Midbrain (tissue), 1 donor: ENCODE measurements around the gene TBC1D13.
A peak's percentile ranks its signal among the peaks of the same experiment; 100 is the strongest.
"Not testable (repeated sequence)": the region's sequence is repeated elsewhere in the genome, so short reads cannot be mapped to it uniquely, and the experiment has no call there.

Source experiments
- DNase-seq: peaks from one replicate; lab custom pipeline; 2025; lab: John Stamatoyannopoulos, UW

The TBC1D13 gene, protein sequence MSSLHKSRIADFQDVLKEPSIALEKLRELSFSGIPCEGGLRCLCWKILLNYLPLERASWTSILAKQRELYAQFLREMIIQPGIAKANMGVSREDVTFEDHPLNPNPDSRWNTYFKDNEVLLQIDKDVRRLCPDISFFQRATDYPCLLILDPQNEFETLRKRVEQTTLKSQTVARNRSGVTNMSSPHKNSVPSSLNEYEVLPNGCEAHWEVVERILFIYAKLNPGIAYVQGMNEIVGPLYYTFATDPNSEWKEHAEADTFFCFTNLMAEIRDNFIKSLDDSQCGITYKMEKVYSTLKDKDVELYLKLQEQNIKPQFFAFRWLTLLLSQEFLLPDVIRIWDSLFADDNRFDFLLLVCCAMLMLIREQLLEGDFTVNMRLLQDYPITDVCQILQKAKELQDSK

DNA sequence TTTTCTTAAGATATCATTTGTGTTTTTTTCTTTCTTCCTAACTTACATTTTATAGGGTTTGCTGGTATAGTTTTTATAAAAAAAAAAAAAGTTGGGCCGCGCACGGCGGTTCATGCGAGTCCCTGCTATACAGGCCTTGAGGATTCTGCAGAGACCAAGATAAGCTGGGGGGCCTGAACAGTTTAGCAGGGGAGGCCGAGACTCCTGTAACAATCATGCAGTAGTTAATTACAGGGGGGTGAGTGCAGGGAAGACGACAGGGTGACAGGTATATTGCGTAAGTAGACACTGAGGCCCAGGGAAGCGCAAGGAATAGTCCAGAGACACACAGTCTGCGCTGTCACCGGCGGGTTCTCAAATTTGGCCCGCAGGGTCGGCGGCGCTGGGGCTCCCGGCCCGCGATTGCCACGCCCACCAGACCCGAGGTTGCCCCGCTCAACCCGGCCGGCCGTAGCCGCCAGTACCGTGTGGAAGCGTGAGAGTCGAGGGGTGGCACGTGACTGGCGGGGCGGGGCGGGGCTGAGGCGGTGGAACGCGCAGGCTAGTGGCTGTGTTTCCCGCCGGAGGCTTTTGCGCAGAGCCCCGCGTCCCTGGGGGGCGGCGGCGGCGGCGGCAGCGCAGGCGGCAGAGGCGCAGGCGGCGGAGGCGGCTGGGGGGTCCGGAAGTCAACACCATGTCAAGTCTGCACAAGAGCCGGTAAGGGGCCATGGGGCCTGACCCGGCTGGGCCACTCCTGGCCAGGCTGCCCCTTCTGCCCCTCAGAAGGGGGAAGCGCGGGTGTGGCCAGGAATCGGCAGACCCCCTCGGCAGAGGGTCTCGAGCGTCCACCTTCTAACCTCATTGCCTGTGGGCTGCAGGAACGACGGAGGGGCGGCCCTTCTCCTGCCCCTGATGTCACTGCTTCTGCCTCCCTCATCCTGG, at the start of gene TBC1D13:
TBC1D13 (plus strand) TSS at position 573 of the 921 bp plus-strand sequence; CDS start at position 674, 101 bp downstream.
- peak; percentile 90 for DNase-seq

DNA sequence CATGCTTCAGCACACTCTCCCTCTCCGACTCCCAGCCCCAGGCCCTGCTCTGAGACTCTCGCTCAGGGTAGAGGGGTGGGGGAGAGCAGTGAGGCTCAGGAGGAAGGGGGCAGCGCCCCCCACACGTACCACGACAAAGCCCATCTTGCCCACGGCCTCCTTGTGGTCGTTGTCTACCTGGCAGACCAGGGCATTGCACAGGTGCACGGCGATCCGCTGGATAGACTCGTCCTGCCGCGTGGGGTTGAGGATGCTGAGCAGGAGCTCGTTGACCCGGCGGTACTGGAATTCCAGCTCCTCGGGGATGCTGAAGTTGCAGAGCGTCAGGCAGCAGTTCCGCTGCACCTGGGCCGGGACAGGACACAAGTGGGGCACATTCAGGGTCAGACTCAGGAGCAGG, 44.7 kb upstream of the TBC1D13 start:
- no peak for DNase-seq

- DNase-seq, result no peak
Measured at GRCh38 chr9:128743421-128743820, 43.6 kb upstream of the TBC1D13 start.

DNA sequence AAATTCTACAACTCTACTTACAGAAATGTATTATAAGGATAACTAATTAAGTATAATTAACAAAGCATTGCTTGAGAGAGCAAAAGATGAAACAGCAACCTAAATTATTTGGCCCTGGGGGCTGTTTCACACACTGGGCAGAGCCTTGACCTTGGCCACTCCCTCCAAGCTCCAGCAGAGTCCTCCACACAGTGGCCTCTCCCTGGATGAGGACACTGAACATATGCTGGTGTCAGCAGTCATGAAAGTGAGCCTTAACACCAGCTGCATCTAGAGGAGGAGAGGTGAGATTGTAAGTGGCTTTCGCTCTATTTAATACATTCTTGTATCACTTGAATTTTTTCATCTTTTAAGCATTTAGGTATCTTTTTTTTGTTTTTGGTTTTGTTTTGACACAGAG, 39.8 kb upstream of the TBC1D13 start:
- no peak for DNase-seq

DNA sequence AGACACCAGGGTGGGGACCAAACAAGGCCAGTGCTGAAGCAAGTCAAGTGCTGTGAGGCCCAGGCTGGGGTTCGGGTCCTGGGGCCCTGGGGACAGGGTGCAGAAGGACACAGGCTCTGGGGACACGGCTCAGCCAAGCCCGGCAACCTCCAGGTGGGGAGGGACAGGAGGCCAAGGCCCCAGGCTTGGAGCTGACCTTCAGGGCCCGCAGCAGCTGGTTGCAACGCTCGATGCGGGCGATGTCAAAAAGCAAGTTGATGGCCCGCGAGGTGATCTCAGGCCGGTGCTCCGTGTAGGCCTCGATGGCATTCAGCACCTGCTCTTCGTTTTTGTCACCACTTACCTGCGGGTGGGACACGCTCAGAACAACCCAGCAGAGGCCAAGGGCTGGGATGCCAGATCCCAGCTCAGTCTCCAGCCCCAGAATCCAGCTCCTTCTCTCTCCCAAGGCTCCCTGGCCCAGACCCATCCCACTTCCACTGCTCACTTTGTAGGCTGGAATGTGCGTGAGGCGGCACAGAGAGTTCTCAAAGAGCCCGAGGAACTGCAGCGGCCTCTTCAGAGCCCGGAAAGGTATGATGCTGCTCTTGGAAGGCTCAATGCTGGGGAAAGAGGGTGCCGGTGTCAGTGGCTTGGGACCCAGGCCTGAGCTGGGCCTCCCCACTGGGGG, 36.0 kb upstream of the TBC1D13 start:
- DNase-seq, result no peak

DNA sequence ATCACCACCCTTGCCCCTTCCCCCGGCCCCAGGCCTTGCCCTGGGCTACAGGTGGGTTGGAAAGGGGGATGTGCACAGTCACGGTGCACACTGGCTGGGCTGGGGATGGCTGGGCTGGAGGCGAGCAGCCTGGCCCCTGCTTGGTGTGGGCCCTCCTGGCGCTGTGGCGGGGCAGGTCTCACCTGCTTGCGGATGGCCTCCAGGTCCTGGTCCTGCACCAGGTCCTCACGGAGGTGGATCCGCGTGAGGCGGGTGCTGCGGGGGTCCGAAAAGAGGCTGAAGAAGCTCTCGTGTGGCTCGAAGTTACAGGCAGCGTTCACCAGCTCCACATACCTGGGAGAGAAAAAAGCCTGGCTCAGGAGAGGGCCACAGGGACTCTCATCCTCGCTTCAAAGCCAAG, 33.4 kb upstream of the TBC1D13 start:
- DNase-seq, result no peak

- DNase-seq, result no peak
Measured at GRCh38 chr9:128757602-128758001, 29.5 kb upstream of the TBC1D13 start.

GRCh38 chr9:128762671-128763449, 24.2 kb upstream of the TBC1D13 start:
- no peak for DNase-seq

DNA sequence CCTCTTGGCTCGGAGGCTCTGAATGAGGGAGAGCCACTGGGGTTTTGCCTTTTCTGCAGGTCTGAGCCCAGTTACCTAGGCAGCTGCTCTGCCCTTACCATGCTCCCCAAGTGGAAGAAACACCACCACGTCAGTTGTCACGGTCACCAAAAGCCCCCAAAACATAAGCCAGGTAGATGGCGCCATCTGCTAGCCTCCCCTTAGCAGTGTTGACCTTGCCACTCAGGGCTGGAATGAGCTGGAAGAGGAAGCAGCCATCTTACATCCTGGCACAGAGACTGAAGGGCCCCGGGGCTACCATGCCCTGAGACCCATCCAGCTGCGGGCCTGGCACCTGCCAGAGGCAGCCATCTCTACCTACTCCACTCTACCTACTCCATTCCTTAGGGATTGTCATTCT, 22.7 kb upstream of the TBC1D13 start:
- DNase-seq, result no peak

DNA sequence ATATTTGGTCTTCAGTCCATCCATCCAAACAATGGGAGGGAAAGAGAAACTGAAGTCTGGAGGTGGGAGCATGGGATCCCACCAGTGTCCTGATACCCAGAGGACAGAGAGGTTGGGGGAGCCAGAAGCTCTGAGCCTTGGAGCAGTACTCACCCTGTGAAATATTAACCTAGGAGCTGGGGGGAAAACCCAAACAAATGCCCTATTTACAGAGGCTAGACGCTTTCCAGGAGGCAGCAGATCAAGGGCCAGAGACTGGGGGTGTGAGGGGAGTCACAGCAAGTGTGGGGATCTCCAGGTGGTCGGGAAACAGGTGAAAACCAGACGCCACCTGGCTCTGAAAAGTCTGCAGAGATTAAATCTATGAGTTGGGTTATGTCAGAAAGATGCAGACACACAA, 21.6 kb upstream of the TBC1D13 start:
- no peak for DNase-seq

DNA sequence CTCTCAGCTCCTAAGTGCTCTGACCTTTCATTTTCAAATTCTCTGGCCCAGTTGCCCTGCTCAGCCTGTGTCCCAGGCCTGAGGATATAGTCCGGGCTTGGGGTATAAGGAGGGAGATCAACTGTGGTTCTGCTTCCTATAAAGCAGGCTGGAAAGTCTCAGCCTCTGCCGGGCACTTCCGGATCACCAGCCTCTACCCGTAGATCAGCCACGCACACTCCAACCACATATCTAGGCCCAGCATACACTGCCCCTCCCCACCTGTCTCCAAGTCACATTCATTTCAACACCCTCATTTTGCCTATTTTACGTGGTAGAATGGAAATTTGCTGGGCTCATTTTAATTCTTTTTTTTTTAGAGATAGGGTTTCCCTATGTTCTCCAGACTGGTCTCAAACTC, 18.4 kb upstream of the TBC1D13 start:
- no peak for DNase-seq

GRCh38 chr9:128770286-128771030, 16.6 kb upstream of the TBC1D13 start:
- no peak for DNase-seq

DNA sequence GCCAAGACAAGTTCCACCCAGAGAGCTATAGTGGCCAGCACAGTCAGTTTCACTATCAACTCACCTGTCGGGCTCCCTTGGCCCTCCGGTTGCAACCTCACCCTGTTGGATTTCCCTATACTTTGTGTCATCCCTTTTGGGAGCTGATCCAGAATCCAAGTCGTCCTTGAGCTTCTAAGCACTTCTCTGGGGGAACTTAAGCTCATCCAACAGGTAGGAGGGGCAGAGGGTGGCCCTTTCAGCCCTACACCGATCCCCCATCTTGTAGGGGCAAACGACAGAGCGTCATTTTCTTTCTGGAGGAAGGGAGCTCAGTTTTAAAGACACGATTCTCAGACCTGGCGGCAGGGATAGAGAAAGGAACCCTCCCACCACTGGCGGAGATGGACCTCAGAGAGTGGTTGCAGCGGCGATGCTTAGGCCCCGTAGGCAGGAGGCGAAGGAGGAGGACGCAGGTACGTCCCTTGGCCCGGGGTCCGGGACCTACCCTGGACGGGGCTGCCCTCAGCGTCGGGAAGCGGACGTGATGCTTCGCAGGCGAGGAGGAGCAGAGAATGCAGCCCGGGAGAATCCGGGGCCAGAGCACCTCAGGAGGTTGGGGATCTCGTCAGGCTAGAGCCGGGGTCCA, 15.8 kb upstream of the TBC1D13 start:
- DNase-seq, result no peak

DNA sequence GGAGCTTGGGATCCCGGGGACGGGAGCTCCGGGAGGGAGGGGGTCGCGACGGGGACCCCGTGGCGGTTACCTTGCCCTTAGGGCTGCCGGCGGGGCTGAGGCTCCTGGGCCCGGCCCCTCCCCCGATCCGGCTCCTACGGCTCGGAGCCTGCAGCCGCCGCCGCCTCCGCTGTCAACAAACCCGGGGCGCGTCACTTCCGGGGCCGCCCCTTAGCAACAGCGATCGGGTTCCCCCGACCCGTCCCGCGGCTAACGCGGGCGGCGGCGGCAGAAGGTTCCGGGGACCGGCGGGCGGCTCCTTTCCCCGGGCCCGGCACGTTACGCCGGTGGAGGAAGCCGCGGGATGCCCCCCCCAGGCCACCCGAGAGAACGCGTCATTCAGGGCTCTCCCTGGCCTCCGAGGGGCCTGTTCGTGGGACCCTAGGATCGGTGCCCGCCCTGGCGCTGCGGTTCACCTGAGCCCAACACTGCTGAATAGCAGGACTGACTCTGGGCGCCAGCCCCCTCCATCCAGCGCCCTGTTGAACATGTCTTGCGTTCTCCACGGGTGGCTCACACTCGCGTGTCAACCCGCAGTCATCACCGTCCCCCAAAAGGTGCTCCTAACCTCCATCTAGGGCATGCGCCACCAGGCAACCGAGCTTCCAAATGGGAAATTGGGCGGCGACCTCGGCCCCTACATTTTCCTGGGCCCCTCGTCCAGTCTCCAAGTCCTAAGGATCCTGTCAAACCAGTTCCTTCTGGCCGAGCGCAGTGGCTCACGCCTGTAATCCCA, 15.1 kb upstream of the TBC1D13 start, which contains the start of gene ZER1:
ZER1 (minus strand) TSS at position 183 of the 775 bp plus-strand sequence. CDS start 16,362 bp downstream, outside the sequence.
- DNase-seq, result peak; percentile 95

GRCh38 chr9:128773049-128773448, 14.0 kb upstream of the TBC1D13 start:
- no peak for DNase-seq

GRCh38 chr9:128774804-128775203, 12.2 kb upstream of the TBC1D13 start:
- DNase-seq, result no peak

DNA sequence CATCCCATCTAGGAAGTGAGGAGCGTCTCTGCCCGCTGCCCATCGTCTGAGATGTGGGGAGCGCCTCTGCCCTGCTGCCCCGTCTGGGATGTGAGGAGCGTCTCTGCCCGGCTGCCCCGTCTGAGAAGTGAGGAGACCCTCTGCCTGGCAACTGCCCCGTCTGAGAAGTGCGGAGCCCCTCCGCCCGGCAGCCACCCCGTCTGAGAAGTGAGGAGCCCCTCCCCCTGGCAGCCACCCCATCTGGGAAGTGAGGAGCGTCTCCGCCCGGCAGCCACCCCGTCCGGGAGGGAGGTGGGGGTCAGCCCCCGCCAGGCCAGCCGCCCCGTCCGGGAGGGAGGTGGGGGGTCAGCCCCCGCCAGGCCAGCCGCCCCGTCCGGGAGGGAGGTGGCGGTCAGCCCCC, 7.0 kb upstream of the TBC1D13 start:
- not testable (repeated sequence) for DNase-seq

GRCh38 chr9:128781187-128782070, 5.6 kb upstream of the TBC1D13 start:
- DNase-seq, result no peak
